Measurements from ENCODE around the gene PROSER3.

- TF ChIP-seq CTCF (conservative IDR thresholded peaks at IDR 0.05; ENCODE audit: low read depth, low read length) (no peak), MAFK (IDR thresholded peaks at IDR 0.05; ENCODE audit: low read depth, low read length) (no peak)
Measured at GRCh38 chr19:35776102-35776788, 18.3 kb downstream of the PROSER3 start.

Data from IMR-90 (cell line).